ENCODE data around the gene SRCAP.

DNA sequence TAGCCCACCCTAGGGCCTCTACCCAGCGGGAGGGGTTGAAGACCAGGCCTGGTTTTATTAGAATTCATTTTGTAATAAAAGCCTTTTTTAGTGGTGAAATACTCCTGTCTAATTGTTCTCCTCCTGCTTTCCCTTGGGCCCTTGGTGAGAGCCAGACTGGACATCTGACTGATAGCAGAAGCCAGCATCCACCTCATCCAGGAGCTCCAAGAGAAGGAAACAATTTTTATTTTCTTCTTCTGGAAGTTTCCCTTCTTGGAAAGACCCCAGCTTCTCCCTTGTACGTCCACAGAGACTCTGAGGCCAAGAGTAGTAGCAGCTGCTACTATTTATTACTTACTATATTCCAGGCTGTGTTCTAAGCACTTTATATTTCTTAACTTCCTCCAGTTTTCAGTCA is 45.2 kb downstream of the SRCAP start:
- TF ChIP-seq GATA2 (IDR thresholded peaks at IDR 0.05; ENCODE audit: low read depth, low read length), result no peak
- TF ChIP-seq GATA3 (IDR thresholded peaks at IDR 0.05; ENCODE audit: low read depth, low read length), result no peak

Data from SH-SY5Y (cell line).